HG03571 (cell line): ENCODE measurements around the gene MICAL2.

Experiments used
- ATAC-seq: cut with Tn5 transposase; IDR thresholded peaks from one replicate; pipeline ENCODE4 v1.9.1; 2021; ENCODE audit not compliant: unreplicated experiment

Gene MICAL2, protein sequence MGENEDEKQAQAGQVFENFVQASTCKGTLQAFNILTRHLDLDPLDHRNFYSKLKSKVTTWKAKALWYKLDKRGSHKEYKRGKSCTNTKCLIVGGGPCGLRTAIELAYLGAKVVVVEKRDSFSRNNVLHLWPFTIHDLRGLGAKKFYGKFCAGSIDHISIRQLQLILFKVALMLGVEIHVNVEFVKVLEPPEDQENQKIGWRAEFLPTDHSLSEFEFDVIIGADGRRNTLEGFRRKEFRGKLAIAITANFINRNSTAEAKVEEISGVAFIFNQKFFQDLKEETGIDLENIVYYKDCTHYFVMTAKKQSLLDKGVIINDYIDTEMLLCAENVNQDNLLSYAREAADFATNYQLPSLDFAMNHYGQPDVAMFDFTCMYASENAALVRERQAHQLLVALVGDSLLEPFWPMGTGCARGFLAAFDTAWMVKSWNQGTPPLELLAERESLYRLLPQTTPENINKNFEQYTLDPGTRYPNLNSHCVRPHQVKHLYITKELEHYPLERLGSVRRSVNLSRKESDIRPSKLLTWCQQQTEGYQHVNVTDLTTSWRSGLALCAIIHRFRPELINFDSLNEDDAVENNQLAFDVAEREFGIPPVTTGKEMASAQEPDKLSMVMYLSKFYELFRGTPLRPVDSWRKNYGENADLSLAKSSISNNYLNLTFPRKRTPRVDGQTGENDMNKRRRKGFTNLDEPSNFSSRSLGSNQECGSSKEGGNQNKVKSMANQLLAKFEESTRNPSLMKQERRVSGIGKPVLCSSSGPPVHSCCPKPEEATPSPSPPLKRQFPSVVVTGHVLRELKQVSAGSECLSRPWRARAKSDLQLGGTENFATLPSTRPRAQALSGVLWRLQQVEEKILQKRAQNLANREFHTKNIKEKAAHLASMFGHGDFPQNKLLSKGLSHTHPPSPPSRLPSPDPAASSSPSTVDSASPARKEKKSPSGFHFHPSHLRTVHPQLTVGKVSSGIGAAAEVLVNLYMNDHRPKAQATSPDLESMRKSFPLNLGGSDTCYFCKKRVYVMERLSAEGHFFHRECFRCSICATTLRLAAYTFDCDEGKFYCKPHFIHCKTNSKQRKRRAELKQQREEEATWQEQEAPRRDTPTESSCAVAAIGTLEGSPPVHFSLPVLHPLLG

GRCh38 chr11:12110201-12110713, at the start of gene MICAL2:
Gene MICAL2 (plus strand): TSS chr11:12110590. CDS start chr11:12162156, 51,566 bp downstream.
- ATAC-seq = peak; percentile 99

- no peak for ATAC-seq
Observed at GRCh38 chr11:12061851-12062560, 48.4 kb upstream of the MICAL2 start.

GRCh38 chr11:12063251-12063650, 47.1 kb upstream of the MICAL2 start:
- ATAC-seq = no peak

DNA sequence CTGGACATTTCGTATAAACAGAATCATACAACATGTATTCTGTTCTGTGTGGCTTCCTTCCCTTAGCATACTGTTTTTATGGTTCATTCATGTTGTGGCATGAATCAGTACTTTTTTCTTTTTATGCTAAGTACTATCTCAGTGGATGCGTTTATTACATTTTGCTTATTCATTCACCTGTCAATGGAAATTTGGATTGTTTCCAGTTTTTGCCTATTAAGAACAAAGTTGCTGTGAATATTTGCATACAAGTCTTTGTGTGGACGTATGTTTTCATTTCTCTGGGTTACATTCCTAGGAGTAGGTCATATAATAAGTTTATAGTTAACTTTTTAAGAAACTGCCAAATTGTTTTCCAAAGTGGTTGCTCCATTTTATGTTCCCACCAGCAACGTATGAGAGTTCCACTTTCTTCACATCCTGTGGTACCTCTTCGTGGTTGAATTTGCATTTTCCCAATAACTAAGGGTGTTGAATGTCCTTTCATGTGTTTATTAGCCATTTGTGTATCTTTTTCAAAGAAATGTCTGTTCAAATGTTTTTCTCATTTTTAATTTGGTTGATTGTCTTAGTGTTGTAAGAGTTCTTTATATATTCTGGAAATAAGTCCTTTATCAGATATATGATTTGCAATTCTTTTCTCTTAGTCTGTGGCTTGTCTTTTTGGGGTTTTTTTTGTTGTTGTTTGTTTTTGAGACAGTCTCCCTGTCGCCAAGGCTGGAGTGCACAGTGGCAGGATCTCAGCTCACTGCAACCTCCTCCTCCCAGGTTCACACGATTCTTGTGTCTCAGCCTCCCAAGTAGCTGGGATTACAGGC, 46.0 kb upstream of the MICAL2 start:
- no peak for ATAC-seq

- no peak for ATAC-seq
Observed at GRCh38 chr11:12064954-12065280, 45.5 kb upstream of the MICAL2 start.

DNA sequence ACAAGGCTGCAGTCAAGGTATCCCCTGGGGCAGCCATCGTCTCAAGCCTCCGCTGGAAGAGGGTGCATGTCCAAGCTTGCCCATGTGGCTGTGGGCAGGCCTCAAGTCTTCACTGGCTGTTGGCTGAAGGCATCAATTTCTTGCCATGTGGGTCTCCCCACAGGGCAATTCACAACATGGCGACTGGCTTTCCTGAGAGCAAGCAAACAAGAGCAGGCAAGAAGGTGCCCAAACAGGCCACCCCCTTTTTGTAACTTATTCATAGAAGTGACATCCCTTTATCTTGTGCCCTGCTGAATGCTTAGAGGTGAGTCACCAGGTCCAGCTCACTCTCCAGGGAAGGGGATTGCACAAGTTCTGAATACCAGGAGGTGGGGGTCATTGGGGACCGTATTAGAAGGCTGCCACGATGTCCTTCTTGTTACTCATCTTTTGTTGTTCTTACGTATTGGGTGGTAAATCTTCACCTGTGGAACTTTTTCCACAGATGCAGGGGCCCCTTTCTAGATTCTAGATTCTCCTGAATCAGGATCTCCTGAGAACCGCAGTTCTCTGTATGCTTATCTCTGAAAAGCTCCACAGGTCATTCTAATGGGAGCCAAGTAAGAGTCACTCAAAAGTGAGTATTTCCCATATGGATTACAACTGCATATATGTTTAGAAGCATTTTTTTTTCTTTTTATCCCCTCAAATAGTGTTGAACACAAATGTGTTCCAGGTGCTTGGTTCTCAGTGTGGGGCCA, 44.2 kb upstream of the MICAL2 start:
- ATAC-seq = no peak

DNA sequence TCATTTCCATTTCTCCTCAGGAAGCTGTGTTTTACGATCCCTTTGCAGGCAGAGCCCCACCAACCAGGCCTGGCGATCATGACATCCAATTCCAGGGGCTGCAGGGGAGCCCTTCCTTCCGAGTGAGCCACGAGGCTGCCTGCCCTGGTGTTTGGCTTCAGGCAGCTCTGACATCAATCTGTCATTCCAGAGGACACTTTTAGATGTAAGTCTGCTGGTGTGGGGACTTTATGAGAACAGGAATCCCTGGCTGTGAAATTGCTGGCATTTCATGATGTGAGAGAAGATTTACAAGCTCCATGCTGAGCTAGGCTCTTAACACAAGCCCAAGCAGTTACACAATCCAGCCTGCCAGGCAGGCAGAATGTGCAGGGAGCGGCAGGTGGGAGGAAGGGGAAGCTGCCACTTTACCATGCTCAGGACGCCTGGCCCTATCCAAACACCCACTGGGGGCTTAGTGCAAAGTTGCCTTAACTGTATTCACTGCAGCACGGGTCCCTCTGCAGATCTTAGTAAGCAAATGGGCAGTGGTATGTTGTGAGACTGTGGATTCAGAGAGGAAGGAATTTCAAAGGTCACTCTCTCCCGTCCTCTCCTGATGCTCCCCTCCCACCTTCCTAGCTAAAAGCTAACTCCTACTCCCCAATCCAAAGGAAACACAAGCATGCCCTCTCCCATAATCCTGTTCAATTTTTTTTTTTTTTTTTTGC, 43.4 kb upstream of the MICAL2 start:
- ATAC-seq = no peak

GRCh38 chr11:12067796-12068357, 42.5 kb upstream of the MICAL2 start:
- ATAC-seq = no peak

GRCh38 chr11:12069066-12069676, 41.2 kb upstream of the MICAL2 start:
- no peak for ATAC-seq

DNA sequence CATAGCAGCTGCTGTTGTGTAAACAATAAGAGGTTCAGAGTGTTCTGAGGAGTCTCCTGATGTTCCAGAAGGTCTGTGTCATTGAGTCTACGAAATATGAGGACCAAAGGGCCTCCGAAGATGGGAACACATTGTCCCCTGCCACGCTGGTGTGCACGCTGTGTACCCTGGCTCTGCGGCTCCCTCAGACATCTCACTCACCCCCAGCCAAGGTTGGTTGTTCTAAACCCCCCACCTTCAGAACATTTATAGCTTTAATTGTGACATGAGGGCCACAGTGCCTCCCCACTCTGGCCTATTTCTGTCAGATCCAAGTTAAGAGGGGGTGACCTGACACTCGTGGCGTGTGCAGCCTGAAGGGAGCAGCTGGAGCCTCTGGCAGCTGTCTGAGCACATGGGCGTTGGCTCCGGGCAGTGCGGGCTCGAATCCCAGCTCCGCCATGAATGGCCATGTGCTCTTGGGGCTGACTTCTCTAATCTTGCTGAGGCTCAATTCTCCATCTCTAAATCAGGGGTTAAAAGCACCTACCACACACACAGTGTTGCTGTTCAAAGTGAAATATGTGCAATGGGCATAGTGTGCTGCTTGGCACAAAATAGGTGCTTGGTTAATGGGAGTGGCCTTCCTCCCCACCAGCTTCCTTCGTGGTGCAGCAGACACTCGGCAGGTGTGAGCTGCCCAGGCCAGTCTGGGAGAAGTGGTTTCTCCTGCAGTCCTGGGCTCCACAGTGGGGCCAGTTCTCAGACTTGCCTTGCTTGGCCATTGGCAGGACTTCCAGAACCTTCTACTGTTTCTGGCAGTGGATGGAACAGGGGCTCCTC, 39.7 kb upstream of the MICAL2 start:
- ATAC-seq = no peak

GRCh38 chr11:12071574-12071973, 38.8 kb upstream of the MICAL2 start:
- ATAC-seq = no peak

GRCh38 chr11:12073436-12073835, 37.0 kb upstream of the MICAL2 start:
- no peak for ATAC-seq

DNA sequence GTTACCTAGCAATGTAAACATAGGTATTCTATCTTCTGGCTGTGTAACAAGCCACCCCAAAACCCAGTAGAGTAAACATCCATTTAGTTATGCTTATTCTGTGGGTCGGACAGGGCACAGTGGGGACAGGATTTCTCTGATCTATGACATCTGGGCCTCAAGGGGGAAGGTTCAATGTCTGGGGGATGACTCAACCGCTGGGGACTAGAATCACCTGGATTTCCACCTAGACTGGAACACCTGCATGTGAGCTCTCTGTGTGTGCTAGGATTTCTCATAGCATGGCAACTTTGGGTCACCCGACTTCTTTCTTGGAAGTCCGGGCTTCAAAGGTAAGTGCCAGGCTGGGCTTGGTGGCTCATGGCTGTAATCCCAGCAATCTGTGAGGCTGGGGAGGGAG, 36.5 kb upstream of the MICAL2 start:
- ATAC-seq = no peak

DNA sequence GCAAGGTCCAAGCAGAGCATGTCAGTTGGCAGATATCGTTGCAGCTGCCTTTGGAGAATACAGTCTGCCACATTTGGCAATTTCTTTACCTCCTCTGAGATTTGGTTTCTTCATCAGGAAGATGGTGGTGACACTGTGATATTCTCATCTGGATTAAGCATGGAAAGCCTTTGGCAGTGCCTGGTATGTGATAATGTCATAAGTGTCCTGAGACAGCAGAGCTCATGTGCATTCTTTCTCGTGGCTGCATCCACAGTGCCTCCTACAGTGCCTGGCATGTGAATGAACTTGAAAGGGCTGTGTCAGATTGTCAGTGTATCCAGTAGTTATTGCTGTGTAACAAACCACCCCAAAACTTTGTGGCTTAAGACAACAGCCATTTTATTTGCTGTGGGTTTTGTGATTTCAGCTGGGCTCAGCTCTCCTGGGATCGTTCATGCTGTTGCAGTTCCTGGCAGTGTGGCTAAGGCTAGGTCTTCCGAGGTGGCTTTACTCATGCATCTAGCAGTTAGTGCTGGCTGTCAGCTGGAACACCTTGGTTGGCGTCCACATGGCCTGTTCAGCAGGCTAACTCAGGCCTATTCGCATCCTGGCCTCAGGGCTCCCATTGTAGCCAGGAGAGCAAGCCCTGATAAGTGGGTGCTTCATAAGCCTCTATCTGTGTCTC, 35.7 kb upstream of the MICAL2 start:
- no peak for ATAC-seq

DNA sequence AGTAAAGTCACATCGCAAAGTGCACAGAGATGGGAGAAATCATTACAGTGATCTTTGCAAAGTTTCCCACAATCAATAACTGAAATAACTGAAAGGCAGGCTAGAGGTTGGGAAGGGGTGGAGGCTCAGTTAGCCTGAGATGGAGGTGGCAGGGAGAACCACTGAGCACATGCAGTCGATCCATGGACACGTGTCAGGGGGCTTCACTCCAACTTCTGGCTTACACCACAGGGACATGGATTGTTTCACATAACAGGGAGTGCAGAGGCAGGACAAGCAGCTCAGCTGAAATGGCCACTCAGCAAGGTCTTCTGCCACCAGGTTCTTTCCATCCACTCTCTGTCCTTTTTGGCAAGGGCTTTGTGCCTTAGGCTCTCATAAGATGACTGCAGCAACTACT, 35.1 kb upstream of the MICAL2 start:
- no peak for ATAC-seq
